Hypothalamus (tissue), 51 donors: ENCODE results near the gene CACNA1B.

Experiments
- DNase-seq, 51 donors: peaks; one replicate each; lab custom pipeline; 2025; lab: John Stamatoyannopoulos, UW

The CACNA1B gene

GRCh38 chr9:138047469-138048040, 170.0 kb downstream of the CACNA1B start:
- DNase-seq, result no peak

GRCh38 chr9:138048184-138048583, 170.6 kb downstream of the CACNA1B start:
- no peak for DNase-seq

- DNase-seq, result no peak
These were observed 171.7 kb downstream of the CACNA1B start for GRCh38 chr9:138049085-138049778.

- DNase-seq, result no peak
These were observed 172.3 kb downstream of the CACNA1B start for GRCh38 chr9:138049779-138050471.

GRCh38 chr9:138050472-138051330, 173.1 kb downstream of the CACNA1B start:
- no peak for DNase-seq

GRCh38 chr9:138051586-138052321, 174.2 kb downstream of the CACNA1B start:
- no peak for DNase-seq

- no peak for DNase-seq
These were observed 174.7 kb downstream of the CACNA1B start for GRCh38 chr9:138052322-138052615.

GRCh38 chr9:138052635-138053320, 175.2 kb downstream of the CACNA1B start:
- no peak for DNase-seq

GRCh38 chr9:138053321-138053868, 175.8 kb downstream of the CACNA1B start:
- DNase-seq, result no peak

GRCh38 chr9:138053996-138054752, 176.6 kb downstream of the CACNA1B start:
- DNase-seq, result no peak

GRCh38 chr9:138057726-138058125, 180.1 kb downstream of the CACNA1B start:
- DNase-seq, result no peak

- DNase-seq, result no peak
These were observed 180.6 kb downstream of the CACNA1B start for GRCh38 chr9:138058181-138058580.

- DNase-seq, result no peak
These were observed 181.6 kb downstream of the CACNA1B start for GRCh38 chr9:138059196-138059595.

GRCh38 chr9:138060365-138060764, 182.8 kb downstream of the CACNA1B start:
- DNase-seq, result no peak

- no peak for DNase-seq
These were observed 183.3 kb downstream of the CACNA1B start for GRCh38 chr9:138060881-138061280.

GRCh38 chr9:138061631-138062030, 184.0 kb downstream of the CACNA1B start:
- DNase-seq, result no peak

- no peak for DNase-seq
These were observed 184.6 kb downstream of the CACNA1B start for GRCh38 chr9:138062196-138062595.

GRCh38 chr9:138063033-138063432, 185.5 kb downstream of the CACNA1B start:
- no peak for DNase-seq

GRCh38 chr9:138063785-138064184, 186.2 kb downstream of the CACNA1B start:
- no peak for DNase-seq
